ENCODE measurements around the gene HEPACAM. TPM values are rescaled to one million over a fixed set of nuclear protein-coding genes. Genes with fewer than 3 reads are reported as not detected.

Gene HEPACAM
- total RNA-seq, 1 experiment from 2014 or later, result not detected

DNA sequence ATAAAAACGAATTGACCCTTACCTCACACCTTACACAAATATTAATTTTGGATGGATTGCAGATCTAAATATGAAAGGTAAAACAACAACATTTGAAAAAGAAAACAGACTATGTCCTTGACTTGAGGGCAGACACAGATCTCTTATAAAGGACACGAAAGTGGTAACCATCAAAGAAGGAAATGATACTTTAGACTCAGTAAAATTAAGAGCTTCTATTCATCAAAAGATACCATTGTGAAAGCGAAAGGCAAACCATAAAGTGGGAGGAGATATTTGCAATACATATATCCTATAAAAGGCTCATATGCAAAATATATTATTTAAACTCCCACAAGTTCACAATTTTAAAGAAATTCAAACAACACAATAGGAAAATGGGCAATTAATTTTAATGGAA, 5.0 kb downstream of the HEPACAM start:
- no peak for TF ChIP-seq CTCF (conservative IDR thresholded peaks at IDR 0.05)
- Histone ChIP-seq H2BK5ac (ENCODE audit: insufficient read length, low read length) (no peak overlapping the region), H3K79me2 (ENCODE audit: insufficient read depth, low read length) (no peaks in the 10 kb centered on the region), H2BK12ac (ENCODE audit: insufficient read length, low read depth, low read length) (no peak overlapping the region), H3T11ph (ENCODE audit: low read length) (no peak overlapping the region), H3K9me3 (ENCODE audit: control insufficient read depth, low read depth, low read length) (no peaks in the 10 kb centered on the region), H3K18ac (ENCODE audit: insufficient read length, low read depth, low read length) (no peak overlapping the region), H2BK120ac (ENCODE audit: low read depth, low read length, poor library complexity, severe bottlenecking) (no peak overlapping the region), H4K91ac (ENCODE audit: insufficient read length, low read depth, low read length) (no peak overlapping the region), H4K5ac (ENCODE audit: insufficient read length, low read depth, low read length) (no peak overlapping the region), H3K4me2 (ENCODE audit: insufficient read depth, insufficient read length, low read length) (no peak overlapping the region), H3K14ac (ENCODE audit: insufficient read depth, low read length) (no peak overlapping the region), H3K23ac (ENCODE audit: insufficient read length, low read depth, low read length) (no peak overlapping the region), H2BK20ac (ENCODE audit: low read depth, low read length, poor library complexity, severe bottlenecking) (no peak overlapping the region), H3K9ac (ENCODE audit: extremely low read depth, insufficient read length, low read length) (no peak overlapping the region), H2AK5ac (ENCODE audit: insufficient read length, low read length) (no peak overlapping the region), H3K27me3 (ENCODE audit: insufficient read depth, low read length) (no peaks in the 10 kb centered on the region; the same call in 1 of the 2 replicates), H3K27ac (ENCODE audit: insufficient read length, low read depth, low read length) (no peak overlapping the region), H3K79me1 (ENCODE audit: insufficient read depth, low read depth, low read length, poor library complexity, severe bottlenecking) (no peaks in the 10 kb centered on the region), H3K4me1 (ENCODE audit: insufficient read depth, low read length) (no peaks in the 10 kb centered on the region), H4K20me1 (ENCODE audit: control insufficient read depth, insufficient read depth, insufficient read length) (no peaks in the 10 kb centered on the region), H3K4ac (ENCODE audit: low read depth, low read length) (no peak overlapping the region), H2AFZ (ENCODE audit: low read length) (no peak overlapping the region), H2BK15ac (ENCODE audit: low read depth, low read length) (no peak overlapping the region), H3K23me2 (ENCODE audit: insufficient read length, low read depth, low read length, poor library complexity, severe bottlenecking) (no peaks in the 10 kb centered on the region), H4K8ac (replicated peaks; ENCODE audit: insufficient read length, low read depth, low read length) (no peak overlapping the region), H3K56ac (ENCODE audit: insufficient read length, low read depth, low read length) (no peak overlapping the region)
- no peak for DNase-seq
- H3K4me1 Mint-ChIP-seq, result no peaks in the 10 kb centered on the region
- H3K9me3 Mint-ChIP-seq, result no peaks in the 10 kb centered on the region
- H3K27ac Mint-ChIP-seq, result no peak overlapping the region
- H3K4me3 Mint-ChIP-seq, result no peak overlapping the region
- no CpG with 5 or more reads among the region's 3 CpGs for WGBS (ENCODE audit: extremely low coverage, insufficient read length, low lambda C conversion rate)
- no peaks in the 10 kb centered on the region for H3K36me3 Mint-ChIP-seq (ENCODE audit: insufficient read depth in 1 of 3, low read depth in 3 of 3)
- H3K27me3 Mint-ChIP-seq (ENCODE audit: low read depth), result peaks cover 17% of the 10 kb centered on the region

All from H9 (cell line).